RWPE1 (cell line): Measurements from ENCODE around the gene RHOT2.

Source experiments
- CTCF ChIA-PET: fragments of 350-600 bp; sonication (Branson Sonifier 250); formaldehyde crosslinking; extraction: SDS; loops from one replicate; lab custom pipeline; 2021; lab: Yijun Ruan, JAX
- POLR2A ChIA-PET: fragments of 400-600 bp; formaldehyde crosslinking; extraction: SDS; loops from one replicate; lab custom pipeline; 2020; ENCODE audit warnings: antibody characterized with exemption; ENCODE audit not compliant: low non-redundant PET; lab: Yijun Ruan, JAX
- DNase-seq: peaks from one replicate; pipeline ENCODE4 v3.0.0; 2012; ENCODE audit warnings: low spot score
- H3K27ac ChIP-seq: fragments of 450-650 bp; 2 replicates; pipeline ENCODE4 v1.5.1; 2017
- TF ChIP-seq, protein P1 (sequence below): fragments of 450-650 bp; conservative IDR thresholded peaks from 2 replicates; pipeline ENCODE4 v1.5.1; 2017; ENCODE audit warnings: low read depth, mild to moderate bottlenecking

Gene RHOT2

DNA sequence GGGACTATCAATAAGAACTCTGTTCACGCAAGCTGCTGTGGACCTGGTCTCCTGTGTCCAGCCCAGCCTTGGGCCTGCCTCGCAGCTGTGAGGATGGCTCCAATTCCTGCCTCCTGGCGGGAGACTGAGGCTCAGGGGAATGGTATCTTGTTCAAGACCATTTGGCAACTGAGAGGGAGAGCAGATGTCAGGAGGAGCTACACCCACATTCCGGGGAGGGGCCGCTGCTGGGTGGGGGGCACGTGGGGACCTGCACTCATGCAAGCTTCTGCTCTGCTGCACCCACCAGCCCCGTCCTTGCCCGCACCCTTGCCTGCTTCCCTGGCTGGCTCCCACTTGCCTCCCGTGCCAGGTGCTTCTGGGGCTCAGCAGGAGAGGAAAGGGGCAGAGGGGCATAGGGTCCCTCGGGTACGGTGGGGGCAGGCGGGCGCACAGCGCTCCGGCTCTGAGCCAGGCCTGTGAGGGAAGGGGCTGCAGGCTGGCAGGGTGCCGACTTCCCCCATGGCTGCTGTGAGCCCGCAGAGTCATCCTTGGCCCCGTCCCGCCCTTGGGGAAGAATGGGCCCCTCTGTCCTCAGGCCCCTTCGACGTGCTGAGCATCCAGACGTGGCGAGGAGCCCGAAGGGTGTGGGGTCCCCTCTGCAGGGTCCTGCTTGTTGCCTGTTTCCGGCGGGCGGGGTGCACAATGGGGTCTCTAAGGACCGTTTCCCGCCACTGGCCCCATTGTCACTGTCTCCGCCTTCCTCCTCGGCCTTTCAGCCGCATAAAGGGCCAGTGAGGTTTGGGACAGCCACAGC, 49.7 kb downstream of the RHOT2 start:
- peak overlapping the region; percentile 95 for H3K27ac ChIP-seq
- POLR2A ChIA-PET: no interaction called here
- TF ChIP-seq, protein P1, sequence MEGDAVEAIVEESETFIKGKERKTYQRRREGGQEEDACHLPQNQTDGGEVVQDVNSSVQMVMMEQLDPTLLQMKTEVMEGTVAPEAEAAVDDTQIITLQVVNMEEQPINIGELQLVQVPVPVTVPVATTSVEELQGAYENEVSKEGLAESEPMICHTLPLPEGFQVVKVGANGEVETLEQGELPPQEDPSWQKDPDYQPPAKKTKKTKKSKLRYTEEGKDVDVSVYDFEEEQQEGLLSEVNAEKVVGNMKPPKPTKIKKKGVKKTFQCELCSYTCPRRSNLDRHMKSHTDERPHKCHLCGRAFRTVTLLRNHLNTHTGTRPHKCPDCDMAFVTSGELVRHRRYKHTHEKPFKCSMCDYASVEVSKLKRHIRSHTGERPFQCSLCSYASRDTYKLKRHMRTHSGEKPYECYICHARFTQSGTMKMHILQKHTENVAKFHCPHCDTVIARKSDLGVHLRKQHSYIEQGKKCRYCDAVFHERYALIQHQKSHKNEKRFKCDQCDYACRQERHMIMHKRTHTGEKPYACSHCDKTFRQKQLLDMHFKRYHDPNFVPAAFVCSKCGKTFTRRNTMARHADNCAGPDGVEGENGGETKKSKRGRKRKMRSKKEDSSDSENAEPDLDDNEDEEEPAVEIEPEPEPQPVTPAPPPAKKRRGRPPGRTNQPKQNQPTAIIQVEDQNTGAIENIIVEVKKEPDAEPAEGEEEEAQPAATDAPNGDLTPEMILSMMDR: no peak
- no peak for DNase-seq
- CTCF ChIA-PET: no interaction called here

DNA sequence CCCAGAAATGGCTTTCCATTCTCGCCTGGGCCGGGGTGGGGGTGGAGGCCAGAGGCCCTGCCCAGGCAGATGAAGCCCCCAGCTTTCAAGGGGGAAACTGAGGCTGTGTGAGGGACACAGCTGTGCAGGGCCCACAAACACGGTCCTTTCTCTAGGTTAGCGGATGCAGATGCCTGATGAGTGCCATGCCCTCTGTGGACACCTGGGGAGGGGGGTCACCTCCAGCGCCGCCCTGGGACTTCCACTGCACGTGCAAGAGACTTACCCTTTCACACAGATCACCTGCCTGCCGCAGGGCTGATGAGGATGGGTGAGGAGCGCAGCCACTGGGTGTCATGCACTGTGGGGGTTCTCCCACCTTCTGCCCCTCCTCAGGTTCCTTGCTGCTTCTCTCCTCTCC, 50.5 kb downstream of the RHOT2 start:
- POLR2A ChIA-PET: no interaction called here
- DNase-seq: no peak
- CTCF ChIA-PET: no interaction called here
- TF ChIP-seq, protein P1: no peak
- H3K27ac ChIP-seq: peak overlapping the region; percentile 95

DNA sequence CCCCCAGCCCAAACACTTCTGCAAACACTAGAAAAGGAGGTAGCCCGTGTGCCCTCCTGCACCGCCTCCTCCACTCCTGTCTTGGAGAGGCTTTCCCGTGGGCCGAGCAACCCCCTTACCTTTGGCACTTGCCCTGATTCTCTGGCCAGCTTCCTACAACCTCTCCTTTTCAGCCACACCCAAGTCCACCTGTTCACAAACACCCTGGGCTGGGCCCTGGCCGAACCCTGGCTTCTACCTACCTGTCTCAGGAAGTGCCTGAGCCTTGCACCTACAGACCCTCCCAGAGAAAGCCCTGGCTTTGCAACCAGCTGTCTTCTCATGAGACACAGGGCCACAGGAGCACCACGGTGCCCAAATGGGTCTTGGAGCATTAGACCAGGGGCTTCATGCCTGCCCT, 51.0 kb downstream of the RHOT2 start:
- CTCF ChIA-PET: interaction anchor here (0.7 to 0.8 kb wide), 2 partner anchors 137 to 149 kb away, joined by 4 to 5 read pairs; no protein-coding TSS in a partner anchor
- peak overlapping the region; percentile 95 for H3K27ac ChIP-seq

DNA sequence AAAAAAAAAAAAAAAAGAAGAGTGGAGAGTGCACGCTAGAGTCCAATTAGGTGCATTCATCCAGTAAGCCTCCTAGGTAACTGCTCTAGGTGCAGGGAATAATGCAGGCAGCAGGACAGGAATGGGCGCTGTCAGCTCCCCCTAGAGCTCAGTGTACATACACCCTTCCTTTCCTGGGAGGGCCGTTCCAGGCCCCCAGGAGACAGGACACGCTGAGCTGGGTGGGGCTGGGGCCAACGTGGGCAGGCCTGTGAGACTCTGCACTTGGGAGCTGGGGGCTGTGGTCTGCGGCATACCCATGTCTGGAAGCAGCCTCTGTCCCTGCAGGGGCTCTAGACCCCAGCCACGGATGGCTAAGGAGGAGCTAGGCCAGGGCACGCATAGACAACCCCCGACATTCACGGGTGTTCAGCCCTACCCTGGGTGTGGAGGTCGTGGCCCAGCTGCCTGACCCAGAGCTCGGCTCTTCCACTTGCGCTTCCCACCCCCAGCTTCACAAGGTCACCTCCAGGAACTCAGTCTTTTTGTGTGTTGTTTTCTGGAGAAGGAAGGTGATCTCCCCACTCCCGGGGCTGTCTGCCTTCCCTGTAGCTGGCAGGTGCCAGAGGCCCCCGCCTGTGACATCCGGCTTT, 52.0 kb downstream of the RHOT2 start:
- TF ChIP-seq, protein P1: peak; percentile 45
- DNase-seq: no peak
- CTCF ChIA-PET: interaction anchor here (0.6 to 1.3 kb wide), 5 partner anchors 21 to 138 kb away, joined by 3 to 4 read pairs (median 3); partner anchors contain the start of gene CIAO3
- POLR2A ChIA-PET: interaction anchor here (0.6 to 0.7 kb wide), 3 partner anchors 52 to 644 kb away, joined by 3 to 8 read pairs (median 3); no protein-coding TSS in a partner anchor
- peak overlapping the region; percentile 95 for H3K27ac ChIP-seq

More for the DNA sequence above, 51.0 kb downstream of the RHOT2 start:
- DNase-seq: no peak
- POLR2A ChIA-PET: interaction anchor here (0.6 to 0.7 kb wide), 2 partner anchors 53 to 248 kb away, joined by 3 to 8 read pairs; no protein-coding TSS in a partner anchor
- TF ChIP-seq, protein P1: no peak

DNA sequence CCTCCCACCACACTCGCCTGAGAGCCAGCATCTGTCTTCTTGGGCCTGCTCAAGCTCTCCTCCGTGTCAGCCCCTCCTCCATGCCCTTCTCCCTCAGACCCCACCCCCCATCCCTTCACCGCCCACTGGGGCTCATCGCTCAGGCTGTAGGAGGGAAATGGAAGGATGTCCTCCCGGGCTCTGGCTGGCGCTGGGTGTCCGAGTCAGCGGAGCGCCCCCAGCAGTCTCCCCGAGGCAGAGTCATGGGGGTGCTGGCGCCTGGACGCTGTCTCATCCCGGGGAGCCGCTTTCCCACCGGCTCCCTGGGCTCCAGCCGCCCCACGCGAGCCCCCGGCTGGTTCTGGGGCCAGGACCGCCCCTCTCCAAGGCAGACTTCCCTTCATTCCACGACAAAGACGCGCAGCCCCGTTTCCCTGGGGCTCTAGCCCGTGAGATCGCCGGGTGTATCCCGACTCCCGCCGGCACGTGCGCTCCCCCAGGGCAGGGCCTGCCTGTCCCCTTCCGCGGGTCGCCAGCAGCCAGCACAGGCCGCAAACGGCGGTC, 52.6 kb downstream of the RHOT2 start:
- DNase-seq: no peak
- TF ChIP-seq, protein P1: peak; percentile 14; the same call in 1 of the 2 replicates
- CTCF ChIA-PET: interaction anchor here (0.5 to 1.3 kb wide), 5 partner anchors 8 to 27 kb away, joined by 3 read pairs; partner anchors contain the start of gene CIAO3
- POLR2A ChIA-PET: interaction anchor here (1.3 kb wide), 1 partner anchor 8 kb away, joined by 3 read pairs; no protein-coding TSS in a partner anchor
- H3K27ac ChIP-seq: peak overlapping the region; percentile 95
